Adipocyte (in vitro differentiated cells): ENCODE results near the gene EMP2.
"Not testable (repeated sequence)": the region's sequence is repeated elsewhere in the genome, so short reads cannot be mapped to it uniquely, and the experiment has no call there.

Source experiments
- DNase-seq: peaks from one replicate; pipeline ENCODE4 v3.0.0-alpha.2; 2015; ENCODE audit warnings: low read depth
- H3K27me3 ChIP-seq: replicated peaks from 2 replicates; pipeline ENCODE4 v1.7.0; 2013; ENCODE audit warnings: mild to moderate bottlenecking, low read length, moderate library complexity; ENCODE audit not compliant: control insufficient read depth, insufficient read depth
- H3K36me3 ChIP-seq: 2 replicates; pipeline ENCODE4 v1.7.0; 2013; ENCODE audit warnings: low read length, mild to moderate bottlenecking, moderate library complexity; ENCODE audit not compliant: control insufficient read depth, insufficient read depth, severe bottlenecking
- H3K4me1 ChIP-seq: 2 replicates; pipeline ENCODE4 v1.7.0; 2013; ENCODE audit warnings: mild to moderate bottlenecking, low read length, moderate library complexity; ENCODE audit not compliant: control insufficient read depth, insufficient read depth
- H3K4me3 ChIP-seq: 2 replicates; pipeline ENCODE4 v1.7.0; 2013; ENCODE audit warnings: mild to moderate bottlenecking, low read length, moderate library complexity
- H3K9ac ChIP-seq: 2 replicates; pipeline ENCODE4 v1.7.0; 2013; ENCODE audit warnings: mild to moderate bottlenecking, low read length, moderate library complexity
- H3K9me3 ChIP-seq: 2 replicates; pipeline ENCODE4 v1.7.0; 2013; ENCODE audit warnings: mild to moderate bottlenecking, low read length, moderate library complexity; ENCODE audit not compliant: control insufficient read depth

Gene EMP2

GRCh38 chr16:10575506-10576130 is 4.8 kb downstream of the EMP2 start:
- Histone ChIP-seq H3K9me3 (no peaks in the 10 kb centered on the region), H3K4me3 (no peak overlapping the region), H3K27me3 (no peaks in the 10 kb centered on the region), H3K36me3 (no peaks in the 10 kb centered on the region), H3K4me1 (peaks cover 39% of the 10 kb centered on the region), H3K9ac (peak overlapping the region; percentile 11)
- DNase-seq = peak; percentile 45

GRCh38 chr16:10572611-10573010 is 7.8 kb downstream of the EMP2 start:
- no peak for DNase-seq
- no peak overlapping the region for H3K9ac ChIP-seq
- H3K27me3 ChIP-seq = no peaks in the 10 kb centered on the region
- H3K9me3 ChIP-seq = no peaks in the 10 kb centered on the region
- no peaks in the 10 kb centered on the region for H3K36me3 ChIP-seq
- no peak overlapping the region for H3K4me3 ChIP-seq
- peaks cover 29% of the 10 kb centered on the region for H3K4me1 ChIP-seq

GRCh38 chr16:10571354-10571753 is 9.0 kb downstream of the EMP2 start:
- no peak for DNase-seq
- H3K9me3 ChIP-seq = no peaks in the 10 kb centered on the region
- peaks cover 16% of the 10 kb centered on the region for H3K4me1 ChIP-seq
- no peaks in the 10 kb centered on the region for H3K27me3 ChIP-seq
- no peaks in the 10 kb centered on the region for H3K36me3 ChIP-seq
- no peak overlapping the region for H3K9ac ChIP-seq
- H3K4me3 ChIP-seq = no peak overlapping the region

DNA sequence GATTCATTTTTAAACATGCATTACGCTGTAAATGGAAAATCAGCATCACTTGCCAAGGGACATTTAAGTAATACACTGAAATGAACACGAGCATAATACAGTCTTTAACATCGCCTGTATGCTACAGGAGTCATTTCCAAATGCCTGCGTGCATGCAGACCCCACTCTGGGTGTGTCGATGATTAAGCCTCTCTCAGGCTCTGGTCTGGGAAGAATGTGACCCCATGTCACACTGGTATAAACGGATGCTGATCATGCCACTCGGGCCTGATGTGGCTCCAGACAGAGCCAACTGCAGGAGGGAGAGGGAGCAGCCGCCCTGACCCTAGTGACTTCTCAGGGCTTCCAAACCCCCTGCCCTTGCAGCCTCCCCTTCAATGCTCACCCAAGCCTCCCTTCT is 10.8 kb downstream of the EMP2 start:
- H3K9ac ChIP-seq = no peak overlapping the region
- H3K9me3 ChIP-seq = no peaks in the 10 kb centered on the region
- peaks cover 7% of the 10 kb centered on the region for H3K4me1 ChIP-seq
- no peaks in the 10 kb centered on the region for H3K27me3 ChIP-seq
- H3K4me3 ChIP-seq = no peak overlapping the region
- DNase-seq = no peak
- no peaks in the 10 kb centered on the region for H3K36me3 ChIP-seq

DNA sequence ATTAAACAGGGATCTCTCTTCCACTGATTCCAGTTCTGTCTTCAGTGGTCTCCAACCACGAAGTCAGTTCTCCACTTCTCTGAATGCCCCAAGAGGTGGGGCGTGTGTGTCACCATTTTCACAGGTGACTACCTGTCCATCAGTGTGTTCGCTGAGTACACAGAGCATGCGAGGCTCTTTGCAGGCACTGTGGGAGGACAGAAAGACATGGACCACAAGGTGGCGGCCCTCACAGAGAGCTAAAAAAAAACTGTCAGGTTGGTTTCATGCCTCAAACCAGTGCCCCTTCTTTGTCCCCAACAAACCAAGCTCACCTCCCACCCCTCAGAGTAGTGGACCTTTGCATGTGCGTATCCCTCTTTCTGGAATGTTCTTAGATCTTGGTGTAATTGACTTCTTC is 13.8 kb downstream of the EMP2 start:
- Histone ChIP-seq H3K27me3 (no peaks in the 10 kb centered on the region), H3K9ac (no peak overlapping the region), H3K36me3 (no peaks in the 10 kb centered on the region), H3K9me3 (peaks cover 8% of the 10 kb centered on the region), H3K4me3 (no peak overlapping the region), H3K4me1 (peaks cover 5% of the 10 kb centered on the region)
- DNase-seq = no peak

GRCh38 chr16:10565167-10565566 is 15.2 kb downstream of the EMP2 start:
- no peak for DNase-seq
- H3K9me3 ChIP-seq = peaks cover 8% of the 10 kb centered on the region
- H3K27me3 ChIP-seq = no peaks in the 10 kb centered on the region
- peaks cover 5% of the 10 kb centered on the region for H3K4me1 ChIP-seq
- no peak overlapping the region for H3K4me3 ChIP-seq
- no peak overlapping the region for H3K9ac ChIP-seq
- H3K36me3 ChIP-seq = no peaks in the 10 kb centered on the region

DNA sequence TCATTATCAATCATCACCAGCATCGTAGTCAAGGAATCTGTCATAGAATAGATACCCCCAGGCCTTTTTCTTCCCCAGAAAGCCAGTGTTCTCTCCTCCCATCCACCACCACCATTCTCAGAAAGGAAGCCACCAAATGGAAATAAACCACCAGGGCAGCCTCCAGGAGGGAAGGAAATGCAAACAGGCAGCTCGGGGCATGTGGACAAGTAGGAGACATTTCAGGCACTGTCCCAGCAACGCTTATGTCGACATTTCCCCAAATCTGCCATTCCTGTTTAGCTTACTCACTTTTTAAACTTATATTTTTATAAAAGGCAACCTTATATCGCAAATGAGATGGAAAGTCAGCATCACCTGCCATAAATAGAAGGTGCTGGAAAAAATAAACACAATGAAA is 15.8 kb downstream of the EMP2 start:
- no peaks in the 10 kb centered on the region for H3K36me3 ChIP-seq
- no peak overlapping the region for H3K9ac ChIP-seq
- H3K4me3 ChIP-seq = no peak overlapping the region
- H3K9me3 ChIP-seq = peaks cover 8% of the 10 kb centered on the region
- DNase-seq = no peak
- H3K27me3 ChIP-seq = no peaks in the 10 kb centered on the region
- H3K4me1 ChIP-seq = peaks cover 10% of the 10 kb centered on the region

GRCh38 chr16:10562361-10562899 is 18.0 kb downstream of the EMP2 start:
- H3K9me3 ChIP-seq = peaks cover 8% of the 10 kb centered on the region
- H3K36me3 ChIP-seq = no peaks in the 10 kb centered on the region
- H3K4me3 ChIP-seq = no peak overlapping the region
- no peak overlapping the region for H3K9ac ChIP-seq
- DNase-seq = no peak
- H3K4me1 ChIP-seq = peaks cover 31% of the 10 kb centered on the region
- no peaks in the 10 kb centered on the region for H3K27me3 ChIP-seq

DNA sequence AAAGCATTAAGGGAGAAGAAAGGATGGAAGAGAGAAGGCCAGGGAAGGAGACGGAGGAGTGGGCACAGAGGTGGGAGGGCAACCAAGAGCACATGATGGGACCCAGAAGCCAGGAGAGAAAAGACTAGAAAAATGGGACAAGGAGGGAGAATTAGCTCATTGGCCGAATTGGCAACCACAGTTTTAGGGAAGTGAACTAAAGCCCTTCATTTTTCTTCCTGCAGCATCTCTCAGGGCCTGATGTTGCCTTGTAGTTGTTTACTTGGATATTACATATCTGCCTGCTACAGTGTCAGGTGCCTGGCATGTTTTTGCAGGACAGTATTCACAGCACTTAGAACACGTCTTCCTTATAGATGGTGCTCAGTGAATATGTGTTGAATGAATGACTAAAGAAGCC is 19.0 kb downstream of the EMP2 start:
- no peak overlapping the region for H3K9ac ChIP-seq
- H3K27me3 ChIP-seq = no peaks in the 10 kb centered on the region
- no peaks in the 10 kb centered on the region for H3K36me3 ChIP-seq
- H3K9me3 ChIP-seq = peaks cover 8% of the 10 kb centered on the region
- no peak overlapping the region for H3K4me3 ChIP-seq
- H3K4me1 ChIP-seq = peaks cover 33% of the 10 kb centered on the region
- no peak for DNase-seq

GRCh38 chr16:10561001-10561400 is 19.4 kb downstream of the EMP2 start:
- no peaks in the 10 kb centered on the region for H3K27me3 ChIP-seq
- H3K4me3 ChIP-seq = no peak overlapping the region
- no peak overlapping the region for H3K9ac ChIP-seq
- no peaks in the 10 kb centered on the region for H3K36me3 ChIP-seq
- H3K9me3 ChIP-seq = peaks cover 9% of the 10 kb centered on the region
- peaks cover 33% of the 10 kb centered on the region for H3K4me1 ChIP-seq
- no peak for DNase-seq

DNA sequence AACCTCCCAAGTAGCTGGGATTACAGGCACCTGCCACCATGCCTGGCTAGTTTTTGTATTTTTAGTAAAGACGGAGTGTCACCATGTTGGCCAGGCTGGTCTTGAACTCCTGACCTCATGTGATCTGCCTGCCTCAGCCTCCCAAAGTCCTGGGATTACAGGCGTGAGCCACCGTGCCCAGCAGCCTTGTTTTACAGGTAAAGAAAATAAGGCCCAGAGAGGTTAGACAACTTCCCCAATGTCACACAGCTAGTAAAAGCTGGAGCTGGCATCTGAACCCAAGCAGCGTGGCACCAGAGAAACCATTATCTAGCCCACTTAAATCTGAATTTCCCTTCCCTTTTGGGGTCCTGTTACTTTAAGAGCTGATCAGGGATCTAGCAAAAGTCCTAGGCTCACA is 20.6 kb downstream of the EMP2 start:
- H3K27me3 ChIP-seq, DNase-seq, H3K4me3 ChIP-seq, H3K36me3 ChIP-seq, H3K9ac ChIP-seq: not testable (repeated sequence)
- Histone ChIP-seq H3K9me3 (peaks cover 12% of the 10 kb centered on the region), H3K4me1 (peaks cover 33% of the 10 kb centered on the region)
